ENCODE measurements around the gene SERPINE3.

Gene SERPINE3

GRCh38 chr13:51339354-51339753 is at the start of gene SERPINE3:
TSS of gene SERPINE3 (plus strand) at chr13:51339691. CDS start at chr13:51341092, 1,401 bp downstream.
- no peak for DNase-seq

- DNase-seq, result no peak
Measured at GRCh38 chr13:51291341-51291740, 48.1 kb upstream of the SERPINE3 start.

- no peak for DNase-seq
Measured at GRCh38 chr13:51292000-51292565, 47.4 kb upstream of the SERPINE3 start.

- no peak for DNase-seq
Measured at GRCh38 chr13:51297556-51297955, 41.9 kb upstream of the SERPINE3 start.

GRCh38 chr13:51298812-51299211 is 40.7 kb upstream of the SERPINE3 start:
- no peak for DNase-seq

- no peak for DNase-seq
Measured at GRCh38 chr13:51303063-51303552, 36.4 kb upstream of the SERPINE3 start.

GRCh38 chr13:51303882-51304281 is 35.6 kb upstream of the SERPINE3 start:
- no peak for DNase-seq

- DNase-seq, result no peak
Measured at GRCh38 chr13:51305271-51305967, 34.1 kb upstream of the SERPINE3 start.

GRCh38 chr13:51308781-51309180 is 30.7 kb upstream of the SERPINE3 start:
- DNase-seq, result no peak

- DNase-seq, result no peak
Measured at GRCh38 chr13:51311231-51311630, 28.3 kb upstream of the SERPINE3 start.

- no peak for DNase-seq
Measured at GRCh38 chr13:51311957-51312520, 27.5 kb upstream of the SERPINE3 start.

GRCh38 chr13:51313619-51314018 is 25.9 kb upstream of the SERPINE3 start:
- no peak for DNase-seq

- DNase-seq, result peak; percentile 98
Measured at GRCh38 chr13:51317262-51317661, 22.2 kb upstream of the SERPINE3 start.

- no peak for DNase-seq
Measured at GRCh38 chr13:51318015-51318414, 21.5 kb upstream of the SERPINE3 start.

GRCh38 chr13:51318876-51319275 is 20.6 kb upstream of the SERPINE3 start:
- DNase-seq, result no peak

GRCh38 chr13:51321836-51322235 is 17.7 kb upstream of the SERPINE3 start:
- no peak for DNase-seq

- no peak for DNase-seq
Measured at GRCh38 chr13:51322826-51323225, 16.7 kb upstream of the SERPINE3 start.

GRCh38 chr13:51323824-51324511 is 15.5 kb upstream of the SERPINE3 start:
- DNase-seq, result no peak

GRCh38 chr13:51324714-51325420 is 14.6 kb upstream of the SERPINE3 start:
- DNase-seq, result no peak

GRCh38 chr13:51325837-51326236 is 13.7 kb upstream of the SERPINE3 start:
- no peak for DNase-seq

GRCh38 chr13:51326777-51327176 is 12.7 kb upstream of the SERPINE3 start:
- DNase-seq, result no peak

- no peak for DNase-seq
Measured at GRCh38 chr13:51327961-51328360, 11.5 kb upstream of the SERPINE3 start.

- DNase-seq, result no peak
Measured at GRCh38 chr13:51328488-51328887, 11.0 kb upstream of the SERPINE3 start.

Measured in kidney glomerular epithelial cell (primary cell).